SK-N-SH (cell line): ENCODE results near the gene STON2. TPM values are rescaled to one million over a fixed set of nuclear protein-coding genes. Genes with fewer than 3 reads are reported as not detected.

Experiments
- CTCF ChIA-PET: fragments of 300-600, 350-600 bp; formaldehyde crosslinking; extraction: SDS; loops from one replicate; lab custom pipeline; 2021; lab: Yijun Ruan, JAX
- POLR2A ChIA-PET: fragments of 350-600 bp; sonication (Branson Sonifier 250); formaldehyde crosslinking; extraction: SDS; loops from one replicate; lab custom pipeline; 2020; ENCODE audit warnings: antibody characterized with exemption, inconsistent platforms; lab: Yijun Ruan, JAX
- DNase-seq: peaks from one replicate; pipeline ENCODE4 v3.0.0; 2012
- H2AFZ ChIP-seq: fragments of 200-600 bp; sonication (generic); 2 replicates; pipeline ENCODE4 v1.8.1; 2016; ENCODE audit warnings: antibody characterized with exemption, mild to moderate bottlenecking, low read depth
- H3F3A ChIP-seq: fragments of 200-600 bp; sonication (generic); replicated peaks from 2 replicates; pipeline ENCODE3; 2016; ENCODE audit warnings: antibody characterized with exemption, mild to moderate bottlenecking; ENCODE audit not compliant: insufficient read depth
- H3K27ac ChIP-seq, 2 experiments: fragments of 200-500 bp in 1 of 2; fragments of 200-600 bp in 1 of 2; sonication (Bioruptor generic) in 1 of 2; sonication (generic), shearing (Covaris generic) in 1 of 2; 2 replicates each; pipeline versions ENCODE4 v1.5.1 to v1.6.1; 2014 to 2016; ENCODE audit warnings: low read depth in 2 of 2, inconsistent platforms in 1 of 2, low read length in 1 of 2, mild to moderate bottlenecking in 1 of 2, mixed read lengths in 1 of 2
- H3K27me3 ChIP-seq: fragments of 200-600 bp; sonication (generic), shearing (Covaris generic); 2 replicates; pipeline ENCODE4 v1.6.1; 2016; ENCODE audit warnings: mixed run types; ENCODE audit not compliant: insufficient read depth
- H3K36me3 ChIP-seq, 2 experiments: fragments of 200-500 bp in 1 of 2; fragments of 200-600 bp in 1 of 2; sonication (Bioruptor generic) in 1 of 2; sonication (generic) in 1 of 2; replicated peaks in 1 of 2; 2 replicates each; pipeline versions ENCODE3 to v1.5.1; 2014 to 2016; ENCODE audit warnings: low read length in 1 of 2, mild to moderate bottlenecking in 1 of 2; ENCODE audit not compliant: insufficient read depth in 2 of 2, control insufficient read depth in 1 of 2
- H3K4me1 ChIP-seq, 2 experiments: fragments of 200-500 bp in 1 of 2; fragments of 200-600 bp in 1 of 2; sonication (Bioruptor generic) in 1 of 2; sonication (generic), shearing (Covaris generic) in 1 of 2; 2 replicates each; pipeline versions ENCODE4 v1.5.1 to v1.6.1; 2014 to 2016; ENCODE audit warnings: low read depth in 1 of 2, low read length in 1 of 2, mixed run types in 1 of 2; ENCODE audit not compliant: insufficient read depth in 2 of 2, control insufficient read depth in 1 of 2
- H3K4me2 ChIP-seq: fragments of 200-600 bp; sonication (generic), shearing (Covaris generic); 2 replicates; pipeline ENCODE4 v1.6.1; 2017; ENCODE audit warnings: mixed run types
- H3K4me3 ChIP-seq, 2 experiments: fragments of 200-500 bp in 1 of 2; fragments of 200-600 bp in 1 of 2; sonication (Bioruptor generic) in 1 of 2; sonication (generic), shearing (Covaris generic) in 1 of 2; 2 replicates each; pipeline versions ENCODE4 v1.5.1 to v1.8.1; 2014 to 2016; ENCODE audit warnings: low read depth in 2 of 2, inconsistent platforms in 1 of 2, low read length in 1 of 2, mild to moderate bottlenecking in 1 of 2, mixed read lengths in 1 of 2, moderate library complexity in 1 of 2
- H3K79me2 ChIP-seq: fragments of 200-600 bp; sonication (generic); 2 replicates; pipeline ENCODE4 v1.8.1; 2017; ENCODE audit warnings: mild to moderate bottlenecking; ENCODE audit not compliant: insufficient read depth
- H3K9ac ChIP-seq: fragments of 200-600 bp; sonication (generic); 2 replicates; pipeline ENCODE4 v1.6.1; 2017; ENCODE audit warnings: mixed run types
- H3K9me2 ChIP-seq: fragments of 200-600 bp; sonication (generic); 2 replicates; pipeline ENCODE4 v1.6.1; 2017; ENCODE audit warnings: mixed run types
- H3K9me3 ChIP-seq: fragments of 200-600 bp; sonication (generic); 2 replicates; pipeline ENCODE4 v1.6.1; 2017; ENCODE audit warnings: mixed run types, mild to moderate bottlenecking, moderate library complexity
- H4K20me1 ChIP-seq: fragments of 200-600 bp; sonication (generic); 2 replicates; pipeline ENCODE4 v1.6.1; 2017; ENCODE audit warnings: mild to moderate bottlenecking, mixed run types; ENCODE audit not compliant: insufficient read depth
- CHD2 ChIP-seq: fragments of 150-350 bp; IDR thresholded peaks from 2 replicates; pipeline ENCODE4 v1.6.1; 2018; ENCODE audit warnings: low read length; ENCODE audit not compliant: partially characterized antibody
- ELF1 ChIP-seq: IDR thresholded peaks from 2 replicates; pipeline ENCODE4 v1.4.0; 2012
- EZH2phosphoT487 ChIP-seq: fragments of 200-600 bp; sonication (generic); IDR thresholded peaks from 2 replicates; pipeline ENCODE4 v1.6.1; 2017; ENCODE audit warnings: low read depth, mixed run types, mild to moderate bottlenecking, antibody characterized with exemption, moderate library complexity, borderline replicate concordance
- FOSL2 ChIP-seq: IDR thresholded peaks from 2 replicates; pipeline ENCODE4 v1.4.0; 2012; ENCODE audit warnings: low read depth, mild to moderate bottlenecking, moderate library complexity, borderline replicate concordance
- GATA2 ChIP-seq: sonication (generic); formaldehyde crosslinking; IDR thresholded peaks from 2 replicates; pipeline ENCODE4 v1.5.0; 2020; ENCODE audit warnings: mild to moderate bottlenecking, missing genetic modification reagents
- JUND ChIP-seq: IDR thresholded peaks from 2 replicates; pipeline ENCODE4 v1.4.0; 2012
- MXI1 ChIP-seq: IDR thresholded peaks from 2 replicates; pipeline ENCODE4 v1.6.1; 2012; ENCODE audit warnings: mild to moderate bottlenecking, low read depth, low read length, improper control_type of control experiment
- NFIC ChIP-seq: IDR thresholded peaks from 2 replicates; pipeline ENCODE4 v1.4.0; 2012; ENCODE audit warnings: borderline replicate concordance
- NRF1 ChIP-seq: IDR thresholded peaks from 2 replicates; pipeline ENCODE4 v1.6.1; 2012; ENCODE audit warnings: low read depth, mild to moderate bottlenecking, low read length
- RFX5 ChIP-seq: IDR thresholded peaks from 2 replicates; pipeline ENCODE4 v1.6.1; 2012; ENCODE audit warnings: mild to moderate bottlenecking, improper control_type of control experiment, low read length
- RXRA ChIP-seq: IDR thresholded peaks from 2 replicates; pipeline ENCODE4 v1.4.0; 2012; ENCODE audit warnings: low read depth, mild to moderate bottlenecking, borderline replicate concordance
- SIN3A ChIP-seq: IDR thresholded peaks from 2 replicates; pipeline ENCODE4 v1.6.1; 2012; ENCODE audit warnings: low read depth, mild to moderate bottlenecking, low read length, moderate library complexity, borderline replicate concordance
- TCF12 ChIP-seq: IDR thresholded peaks from 2 replicates; pipeline ENCODE4 v1.4.0; 2012
- YY1 ChIP-seq: IDR thresholded peaks from 2 replicates; pipeline ENCODE4 v1.4.0; 2012; ENCODE audit warnings: low read depth, mild to moderate bottlenecking
- WGBS: methylation state at CpG from one replicate; pipeline ENCODE4 v1.1.6; 2017; ENCODE audit warnings: low lambda C conversion rate; 5-methylcytosine and 5-hydroxymethylcytosine counted together
- polyA plus RNA-seq, 3 experiments: library from polyadenylated mRNA; depleted of rRNA; stranded (reverse); fragments of >200 nt; gene quantifications; 2 replicates each; pipeline ENCODE4 v1.2.3, GENCODE V29; 2012
- TF ChIP-seq, protein P1 (sequence below): fragments of 150-350 bp; IDR thresholded peaks from 2 replicates; pipeline ENCODE4 v1.6.1; 2017; ENCODE audit warnings: antibody characterized with exemption, low read length, low read depth, borderline replicate concordance
- TF ChIP-seq, protein P2 (sequence below): fragments of 150-350 bp; IDR thresholded peaks from 2 replicates; pipeline ENCODE4 v1.6.1; 2016; ENCODE audit warnings: mild to moderate bottlenecking, low read depth, low read length
- TF ChIP-seq, protein P3 (sequence below): IDR thresholded peaks from 2 replicates; pipeline ENCODE4 v1.4.0; 2012; ENCODE audit warnings: low read depth, borderline replicate concordance
- TF ChIP-seq, protein P4 (sequence below): IDR thresholded peaks from 2 replicates; pipeline ENCODE4 v1.6.1; 2012; ENCODE audit warnings: mild to moderate bottlenecking, low read depth, low read length, moderate library complexity
- TF ChIP-seq, protein P5 (sequence below): IDR thresholded peaks from 2 replicates; pipeline ENCODE4; 2012

The STON2 gene
- polyA plus RNA-seq, 1 of the 3 experiments (the other 2 are of a cell fraction), result not detected

DNA sequence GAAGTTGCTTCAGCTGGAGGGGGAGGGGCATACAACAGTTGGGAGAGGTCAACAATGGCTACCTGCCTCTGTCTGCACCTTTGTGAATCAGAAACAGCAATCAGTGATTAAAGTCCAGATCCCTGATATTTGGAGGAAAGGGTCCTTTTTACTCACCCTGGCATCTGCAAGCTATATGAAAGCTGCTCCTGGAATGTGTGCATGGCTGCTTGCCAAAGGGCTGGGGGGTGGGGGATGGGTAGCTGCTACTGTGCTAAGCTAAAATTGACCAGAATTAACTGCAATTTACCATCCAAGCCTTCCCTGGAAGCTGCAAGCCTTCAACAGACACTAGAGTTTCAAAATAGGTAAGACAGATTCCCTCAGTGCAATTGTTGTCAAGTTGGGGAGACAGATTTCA, 165.8 kb downstream of the STON2 start:
- Histone ChIP-seq H3K9me3 (no peaks in the 10 kb centered on the region), H3K27ac (no peak overlapping the region), H3K9ac (no peak overlapping the region), H3K9me2 (no peaks in the 10 kb centered on the region), H3K4me1 (peaks cover 0 to 4% of the 10 kb centered on the region in 2 experiments; a peak in 1 of 4 replicates), H3K4me3 (no peak overlapping the region), H3F3A (no peaks in the 10 kb centered on the region), H3K79me2 (no peaks in the 10 kb centered on the region), H3K27me3 (no peaks in the 10 kb centered on the region), H3K4me2 (no peak overlapping the region), H4K20me1 (no peaks in the 10 kb centered on the region), H3K36me3 (no peaks in the 10 kb centered on the region), H2AFZ (no peak overlapping the region)
- CTCF ChIA-PET, result interaction anchor here (0.6 to 1.8 kb wide), 4 partner anchors 18 to 230 kb away, joined by 3 to 6 read pairs (median 4); no protein-coding TSS in a partner anchor
- no peak for TF ChIP-seq TCF12
- TF ChIP-seq CHD2, result peak; percentile 26
- TF ChIP-seq SIN3A, result no peak
- TF ChIP-seq FOSL2, result no peak
- TF ChIP-seq, protein P1, sequence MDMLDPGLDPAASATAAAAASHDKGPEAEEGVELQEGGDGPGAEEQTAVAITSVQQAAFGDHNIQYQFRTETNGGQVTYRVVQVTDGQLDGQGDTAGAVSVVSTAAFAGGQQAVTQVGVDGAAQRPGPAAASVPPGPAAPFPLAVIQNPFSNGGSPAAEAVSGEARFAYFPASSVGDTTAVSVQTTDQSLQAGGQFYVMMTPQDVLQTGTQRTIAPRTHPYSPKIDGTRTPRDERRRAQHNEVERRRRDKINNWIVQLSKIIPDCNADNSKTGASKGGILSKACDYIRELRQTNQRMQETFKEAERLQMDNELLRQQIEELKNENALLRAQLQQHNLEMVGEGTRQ, result no peak
- no peak for TF ChIP-seq YY1
- TF ChIP-seq NFIC, result 0 out of 2 replicates have a peak, but pooled peaks have one; percentile 10
- TF ChIP-seq, protein P2, sequence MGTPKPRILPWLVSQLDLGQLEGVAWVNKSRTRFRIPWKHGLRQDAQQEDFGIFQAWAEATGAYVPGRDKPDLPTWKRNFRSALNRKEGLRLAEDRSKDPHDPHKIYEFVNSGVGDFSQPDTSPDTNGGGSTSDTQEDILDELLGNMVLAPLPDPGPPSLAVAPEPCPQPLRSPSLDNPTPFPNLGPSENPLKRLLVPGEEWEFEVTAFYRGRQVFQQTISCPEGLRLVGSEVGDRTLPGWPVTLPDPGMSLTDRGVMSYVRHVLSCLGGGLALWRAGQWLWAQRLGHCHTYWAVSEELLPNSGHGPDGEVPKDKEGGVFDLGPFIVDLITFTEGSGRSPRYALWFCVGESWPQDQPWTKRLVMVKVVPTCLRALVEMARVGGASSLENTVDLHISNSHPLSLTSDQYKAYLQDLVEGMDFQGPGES, result no peak
- TF ChIP-seq, protein P3, sequence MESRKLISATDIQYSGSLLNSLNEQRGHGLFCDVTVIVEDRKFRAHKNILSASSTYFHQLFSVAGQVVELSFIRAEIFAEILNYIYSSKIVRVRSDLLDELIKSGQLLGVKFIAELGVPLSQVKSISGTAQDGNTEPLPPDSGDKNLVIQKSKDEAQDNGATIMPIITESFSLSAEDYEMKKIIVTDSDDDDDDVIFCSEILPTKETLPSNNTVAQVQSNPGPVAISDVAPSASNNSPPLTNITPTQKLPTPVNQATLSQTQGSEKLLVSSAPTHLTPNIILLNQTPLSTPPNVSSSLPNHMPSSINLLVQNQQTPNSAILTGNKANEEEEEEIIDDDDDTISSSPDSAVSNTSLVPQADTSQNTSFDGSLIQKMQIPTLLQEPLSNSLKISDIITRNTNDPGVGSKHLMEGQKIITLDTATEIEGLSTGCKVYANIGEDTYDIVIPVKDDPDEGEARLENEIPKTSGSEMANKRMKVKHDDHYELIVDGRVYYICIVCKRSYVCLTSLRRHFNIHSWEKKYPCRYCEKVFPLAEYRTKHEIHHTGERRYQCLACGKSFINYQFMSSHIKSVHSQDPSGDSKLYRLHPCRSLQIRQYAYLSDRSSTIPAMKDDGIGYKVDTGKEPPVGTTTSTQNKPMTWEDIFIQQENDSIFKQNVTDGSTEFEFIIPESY, result no peak
- DNase-seq, result peak; percentile 44
- POLR2A ChIA-PET, result no interaction called here

GRCh38 chr14:81233615-81234014, 166.5 kb downstream of the STON2 start:
- Histone ChIP-seq H4K20me1 (no peaks in the 10 kb centered on the region), H3K79me2 (no peaks in the 10 kb centered on the region), H3K9me3 (no peaks in the 10 kb centered on the region), H3K4me2 (no peak overlapping the region), H3K4me1 (peaks cover 0 to 4% of the 10 kb centered on the region in 2 experiments; a peak in 1 of 4 replicates), H3K4me3 (no peak overlapping the region), H3K27ac (no peak overlapping the region), H3K36me3 (no peaks in the 10 kb centered on the region), H3F3A (no peaks in the 10 kb centered on the region), H3K9ac (no peak overlapping the region), H3K9me2 (no peaks in the 10 kb centered on the region), H2AFZ (no peak overlapping the region), H3K27me3 (no peaks in the 10 kb centered on the region)
- DNase-seq, result no peak
- 90% methylated on average over 1 of the region's 1 CpG for WGBS
- ChIA-PET CTCF (interaction anchor here (0.9 to 1.8 kb wide), 2 partner anchors 36 to 231 kb away, joined by 4 to 6 read pairs; no protein-coding TSS in a partner anchor), POLR2A (no interaction called here)
- TF ChIP-seq MXI1 (no peak), JUND (no peak), FOSL2 (no peak), RFX5 (no peak), ELF1 (no peak), NRF1 (no peak), GATA2 (CRISPR knock-in tag) (no peak), RXRA (no peak), EZH2phosphoT487 (no peak), SIN3A (no peak)
- TF ChIP-seq, protein P4, sequence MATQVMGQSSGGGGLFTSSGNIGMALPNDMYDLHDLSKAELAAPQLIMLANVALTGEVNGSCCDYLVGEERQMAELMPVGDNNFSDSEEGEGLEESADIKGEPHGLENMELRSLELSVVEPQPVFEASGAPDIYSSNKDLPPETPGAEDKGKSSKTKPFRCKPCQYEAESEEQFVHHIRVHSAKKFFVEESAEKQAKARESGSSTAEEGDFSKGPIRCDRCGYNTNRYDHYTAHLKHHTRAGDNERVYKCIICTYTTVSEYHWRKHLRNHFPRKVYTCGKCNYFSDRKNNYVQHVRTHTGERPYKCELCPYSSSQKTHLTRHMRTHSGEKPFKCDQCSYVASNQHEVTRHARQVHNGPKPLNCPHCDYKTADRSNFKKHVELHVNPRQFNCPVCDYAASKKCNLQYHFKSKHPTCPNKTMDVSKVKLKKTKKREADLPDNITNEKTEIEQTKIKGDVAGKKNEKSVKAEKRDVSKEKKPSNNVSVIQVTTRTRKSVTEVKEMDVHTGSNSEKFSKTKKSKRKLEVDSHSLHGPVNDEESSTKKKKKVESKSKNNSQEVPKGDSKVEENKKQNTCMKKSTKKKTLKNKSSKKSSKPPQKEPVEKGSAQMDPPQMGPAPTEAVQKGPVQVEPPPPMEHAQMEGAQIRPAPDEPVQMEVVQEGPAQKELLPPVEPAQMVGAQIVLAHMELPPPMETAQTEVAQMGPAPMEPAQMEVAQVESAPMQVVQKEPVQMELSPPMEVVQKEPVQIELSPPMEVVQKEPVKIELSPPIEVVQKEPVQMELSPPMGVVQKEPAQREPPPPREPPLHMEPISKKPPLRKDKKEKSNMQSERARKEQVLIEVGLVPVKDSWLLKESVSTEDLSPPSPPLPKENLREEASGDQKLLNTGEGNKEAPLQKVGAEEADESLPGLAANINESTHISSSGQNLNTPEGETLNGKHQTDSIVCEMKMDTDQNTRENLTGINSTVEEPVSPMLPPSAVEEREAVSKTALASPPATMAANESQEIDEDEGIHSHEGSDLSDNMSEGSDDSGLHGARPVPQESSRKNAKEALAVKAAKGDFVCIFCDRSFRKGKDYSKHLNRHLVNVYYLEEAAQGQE, result no peak
- TF ChIP-seq, protein P5, sequence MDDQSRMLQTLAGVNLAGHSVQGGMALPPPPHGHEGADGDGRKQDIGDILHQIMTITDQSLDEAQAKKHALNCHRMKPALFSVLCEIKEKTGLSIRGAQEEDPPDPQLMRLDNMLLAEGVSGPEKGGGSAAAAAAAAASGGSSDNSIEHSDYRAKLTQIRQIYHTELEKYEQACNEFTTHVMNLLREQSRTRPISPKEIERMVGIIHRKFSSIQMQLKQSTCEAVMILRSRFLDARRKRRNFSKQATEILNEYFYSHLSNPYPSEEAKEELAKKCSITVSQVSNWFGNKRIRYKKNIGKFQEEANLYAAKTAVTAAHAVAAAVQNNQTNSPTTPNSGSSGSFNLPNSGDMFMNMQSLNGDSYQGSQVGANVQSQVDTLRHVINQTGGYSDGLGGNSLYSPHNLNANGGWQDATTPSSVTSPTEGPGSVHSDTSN, result no peak
